ENCODE measurements around the gene CRYM.

- no peak for TF ChIP-seq CTCF (IDR thresholded peaks at IDR 0.05)
- no peak for TF ChIP-seq POLR2A (IDR thresholded peaks at IDR 0.05)
Observed at GRCh38 chr16:21262779-21263639, 15.1 kb downstream of the CRYM start.
